H9 (cell line): ENCODE data around the gene INSM2. TPM values are rescaled to one million over a fixed set of nuclear protein-coding genes. Genes with fewer than 3 reads are reported as not detected.

Experiments used
- DNase-seq: peaks from one replicate; pipeline ENCODE4 v3.0.0-alpha.2; 2017
- H2AFZ ChIP-seq: one replicate; pipeline ENCODE4 v1.6.1; 2013; ENCODE audit warnings: mild to moderate bottlenecking, low read length, control low read depth, moderate library complexity
- H2AK5ac ChIP-seq: 2 replicates; pipeline ENCODE4 v1.6.1; 2013; ENCODE audit warnings: low read length, control low read depth, mixed read lengths; ENCODE audit not compliant: insufficient read length
- H2BK120ac ChIP-seq: one replicate; pipeline ENCODE4 v1.6.1; 2013; ENCODE audit warnings: low read depth, mild to moderate bottlenecking, low read length, control low read depth, inconsistent platforms; ENCODE audit not compliant: poor library complexity, severe bottlenecking
- H2BK12ac ChIP-seq: 2 replicates; pipeline ENCODE4 v1.6.1; 2013; ENCODE audit warnings: low read length, control low read depth, mixed read lengths, low read depth; ENCODE audit not compliant: insufficient read length
- H2BK15ac ChIP-seq: 2 replicates; pipeline ENCODE4 v1.6.1; 2013; ENCODE audit warnings: low read depth, low read length, control low read depth
- H2BK20ac ChIP-seq: one replicate; pipeline ENCODE4 v1.6.1; 2013; ENCODE audit warnings: low read depth, mild to moderate bottlenecking, low read length, control low read depth, inconsistent platforms; ENCODE audit not compliant: poor library complexity, severe bottlenecking
- H2BK5ac ChIP-seq: 2 replicates; pipeline ENCODE4 v1.6.1; 2013; ENCODE audit warnings: low read length, control low read depth, mixed read lengths; ENCODE audit not compliant: insufficient read length
- H3K14ac ChIP-seq: 2 replicates; pipeline ENCODE4 v1.6.1; 2013; ENCODE audit warnings: low read length, control low read depth; ENCODE audit not compliant: insufficient read depth
- H3K18ac ChIP-seq: 2 replicates; pipeline ENCODE4 v1.6.1; 2013; ENCODE audit warnings: low read depth, mild to moderate bottlenecking, mixed read lengths, low read length, control low read depth; ENCODE audit not compliant: insufficient read length
- H3K23ac ChIP-seq: 2 replicates; pipeline ENCODE4 v1.6.1; 2013; ENCODE audit warnings: low read length, control low read depth, mixed read lengths, low read depth; ENCODE audit not compliant: insufficient read length
- H3K23me2 ChIP-seq: 2 replicates; pipeline ENCODE4 v1.6.1; 2013; ENCODE audit warnings: low read depth, mild to moderate bottlenecking, mixed read lengths, low read length, control low read depth; ENCODE audit not compliant: insufficient read length, poor library complexity, severe bottlenecking
- H3K27ac ChIP-seq: 2 replicates; pipeline ENCODE4 v1.5.1; 2013; ENCODE audit warnings: low read length, control low read depth, mixed read lengths, low read depth; ENCODE audit not compliant: insufficient read length
- H3K27me3 ChIP-seq: 2 replicates; pipeline ENCODE4 v1.6.1; 2013; ENCODE audit warnings: low read length, control low read depth, inconsistent platforms; ENCODE audit not compliant: insufficient read depth
- H3K4ac ChIP-seq: 2 replicates; pipeline ENCODE4 v1.6.1; 2013; ENCODE audit warnings: low read depth, mild to moderate bottlenecking, control low read depth, inconsistent platforms, low read length, moderate library complexity
- H3K4me1 ChIP-seq: 2 replicates; pipeline ENCODE4 v1.6.1; 2013; ENCODE audit warnings: low read length, control low read depth, inconsistent platforms; ENCODE audit not compliant: insufficient read depth
- H3K4me2 ChIP-seq: 2 replicates; pipeline ENCODE4 v1.6.1; 2013; ENCODE audit warnings: low read length, control low read depth, mixed read lengths; ENCODE audit not compliant: insufficient read length, insufficient read depth
- H3K56ac ChIP-seq: 2 replicates; pipeline ENCODE4 v1.6.1; 2013; ENCODE audit warnings: low read depth, mild to moderate bottlenecking, mixed read lengths, low read length, control low read depth; ENCODE audit not compliant: insufficient read length
- H3K79me1 ChIP-seq: 2 replicates; pipeline ENCODE4 v1.6.1; 2013; ENCODE audit warnings: low read depth, mild to moderate bottlenecking, moderate library complexity, low read length, control low read depth, inconsistent platforms; ENCODE audit not compliant: insufficient read depth, poor library complexity, severe bottlenecking
- H3K79me2 ChIP-seq: 2 replicates; pipeline ENCODE4 v1.6.1; 2013; ENCODE audit warnings: low read length, control low read depth, inconsistent platforms; ENCODE audit not compliant: insufficient read depth
- H3K9ac ChIP-seq: 2 replicates; pipeline ENCODE4 v1.6.1; 2013; ENCODE audit warnings: low read length, control low read depth, mixed read lengths; ENCODE audit not compliant: insufficient read length; ENCODE audit errors: extremely low read depth
- H3K9me3 ChIP-seq: one replicate; pipeline ENCODE4 v1.6.1; 2013; ENCODE audit warnings: low read depth, low read length, inconsistent platforms; ENCODE audit not compliant: control insufficient read depth
- H3T11ph ChIP-seq: one replicate; pipeline ENCODE4 v1.6.1; 2013; ENCODE audit warnings: mild to moderate bottlenecking, low read length, control low read depth, inconsistent platforms
- H4K20me1 ChIP-seq: one replicate; pipeline ENCODE4 v1.6.1; 2013; ENCODE audit not compliant: control insufficient read depth, insufficient read length, insufficient read depth
- H4K5ac ChIP-seq: 2 replicates; pipeline ENCODE4 v1.6.1; 2013; ENCODE audit warnings: low read depth, mild to moderate bottlenecking, mixed read lengths, low read length, control low read depth; ENCODE audit not compliant: insufficient read length
- H4K8ac ChIP-seq: replicated peaks from 2 replicates; pipeline ENCODE4 v1.6.1; 2013; ENCODE audit warnings: low read length, control low read depth, mixed read lengths, low read depth; ENCODE audit not compliant: insufficient read length
- H4K91ac ChIP-seq: 2 replicates; pipeline ENCODE4 v1.6.1; 2013; ENCODE audit warnings: low read depth, mild to moderate bottlenecking, moderate library complexity, mixed read lengths, low read length, control low read depth; ENCODE audit not compliant: insufficient read length
- H3K27ac Mint-ChIP-seq, 3 experiments: 2 replicates in 2 of 3; 3 replicates in 1 of 3; pipeline ENCODE4 v1.8.0; 2020 to 2021; ENCODE audit warnings: mixed read lengths in 3 of 3, mild to moderate bottlenecking in 1 of 3, moderate library complexity in 1 of 3
- H3K27me3 Mint-ChIP-seq: 2 replicates; pipeline ENCODE4 v1.8.0; 2021; ENCODE audit warnings: low read depth, mild to moderate bottlenecking, moderate library complexity, mixed read lengths
- H3K36me3 Mint-ChIP-seq, 3 experiments: 2 replicates in 2 of 3; 3 replicates in 1 of 3; pipeline ENCODE4 v1.8.0; 2020 to 2021; ENCODE audit warnings: low read depth in 3 of 3, mixed read lengths in 3 of 3; ENCODE audit not compliant: insufficient read depth in 1 of 3
- H3K4me1 Mint-ChIP-seq, 2 experiments: 2 replicates each; pipeline ENCODE4 v1.8.0; 2020; ENCODE audit warnings: mixed read lengths in 2 of 2
- H3K4me3 Mint-ChIP-seq, 2 experiments: 2 replicates in 1 of 2; 3 replicates in 1 of 2; pipeline ENCODE4 v1.8.0; 2020 to 2021; ENCODE audit warnings: mild to moderate bottlenecking in 2 of 2, mixed read lengths in 2 of 2, moderate library complexity in 1 of 2
- H3K9me3 Mint-ChIP-seq, 2 experiments: 2 replicates in 1 of 2; 3 replicates in 1 of 2; pipeline ENCODE4 v1.8.0; 2020; ENCODE audit warnings: mild to moderate bottlenecking in 2 of 2, mixed read lengths in 2 of 2, moderate library complexity in 1 of 2
- WGBS: extraction: QIAGEN DNeasy Blood & Tissue Kit; methylation state at CpG from one replicate; pipeline ENCODE4 v1.1.7; 2013; ENCODE audit warnings: missing lambda C conversion rate, low lambda C conversion rate, mixed read lengths; ENCODE audit not compliant: insufficient read length; ENCODE audit errors: extremely low coverage; 5-methylcytosine and 5-hydroxymethylcytosine counted together
- total RNA-seq: library from RNA; stranded (reverse); gene quantifications from 2 replicates; pipeline ENCODE4 v1.2.1, GENCODE V29; 2021
- TF ChIP-seq, protein P1 (sequence below): fragments of 200-600 bp; sonication (generic); conservative IDR thresholded peaks from 3 replicates; pipeline ENCODE4 v1.8.0; 2021; ENCODE audit warnings: antibody characterized with exemption, mild to moderate bottlenecking

Gene INSM2
- total RNA-seq, 1 experiment from 2014 or later: not detected

DNA sequence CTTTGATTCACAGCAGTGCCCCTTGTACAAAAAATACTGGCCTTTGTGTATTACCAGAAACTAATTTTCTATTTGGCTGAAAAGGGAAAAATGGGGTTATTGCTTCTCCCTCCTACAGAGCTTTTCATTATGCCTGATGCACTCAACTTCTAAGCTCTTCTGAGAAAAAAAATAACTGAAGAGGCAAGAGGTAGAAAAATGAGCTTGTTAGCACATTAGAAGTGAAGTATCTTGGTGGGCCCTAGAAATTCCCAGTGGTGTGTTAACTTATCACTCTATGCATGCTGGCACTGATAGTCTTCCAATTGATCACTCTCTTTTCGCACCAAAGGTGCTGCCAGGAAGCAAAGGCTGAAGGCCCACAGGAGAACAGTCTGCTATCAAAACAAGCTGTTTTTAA lies 17.1 kb downstream of the INSM2 start:
- H2BK20ac ChIP-seq: no peak overlapping the region
- H3K56ac ChIP-seq: no peak overlapping the region
- H4K5ac ChIP-seq: no peak overlapping the region
- no peak overlapping the region for H3K23ac ChIP-seq
- H3K18ac ChIP-seq: no peak overlapping the region
- no CpG with 5 or more reads among the region's 1 CpG for WGBS
- no peak overlapping the region for H2BK15ac ChIP-seq
- H3K4me1 ChIP-seq: no peaks in the 10 kb centered on the region
- no peak overlapping the region for H3K14ac ChIP-seq
- no peak overlapping the region for H3K4ac ChIP-seq
- no peak for DNase-seq
- peaks cover 4 to 5% of the 10 kb centered on the region in 2 experiments; a peak in 2 of 4 replicates for H3K4me1 Mint-ChIP-seq
- H3K4me2 ChIP-seq: no peak overlapping the region
- no peak overlapping the region for H3K9ac ChIP-seq
- H3K27ac Mint-ChIP-seq: 0 out of 7 replicates have a peak overlapping the region, but pooled peaks of 1 of the 3 experiments have one; percentile 16
- no peaks in the 10 kb centered on the region for H3K9me3 Mint-ChIP-seq
- no peaks in the 10 kb centered on the region for H3K23me2 ChIP-seq
- H3K79me2 ChIP-seq: no peaks in the 10 kb centered on the region
- no peak overlapping the region for H3K4me3 Mint-ChIP-seq
- no peaks in the 10 kb centered on the region for H4K20me1 ChIP-seq
- H4K8ac ChIP-seq: no peak overlapping the region
- no peak overlapping the region for H2BK120ac ChIP-seq
- H2AFZ ChIP-seq: no peak overlapping the region
- no peak overlapping the region for H2AK5ac ChIP-seq
- H3K79me1 ChIP-seq: no peaks in the 10 kb centered on the region
- TF ChIP-seq, protein P1, sequence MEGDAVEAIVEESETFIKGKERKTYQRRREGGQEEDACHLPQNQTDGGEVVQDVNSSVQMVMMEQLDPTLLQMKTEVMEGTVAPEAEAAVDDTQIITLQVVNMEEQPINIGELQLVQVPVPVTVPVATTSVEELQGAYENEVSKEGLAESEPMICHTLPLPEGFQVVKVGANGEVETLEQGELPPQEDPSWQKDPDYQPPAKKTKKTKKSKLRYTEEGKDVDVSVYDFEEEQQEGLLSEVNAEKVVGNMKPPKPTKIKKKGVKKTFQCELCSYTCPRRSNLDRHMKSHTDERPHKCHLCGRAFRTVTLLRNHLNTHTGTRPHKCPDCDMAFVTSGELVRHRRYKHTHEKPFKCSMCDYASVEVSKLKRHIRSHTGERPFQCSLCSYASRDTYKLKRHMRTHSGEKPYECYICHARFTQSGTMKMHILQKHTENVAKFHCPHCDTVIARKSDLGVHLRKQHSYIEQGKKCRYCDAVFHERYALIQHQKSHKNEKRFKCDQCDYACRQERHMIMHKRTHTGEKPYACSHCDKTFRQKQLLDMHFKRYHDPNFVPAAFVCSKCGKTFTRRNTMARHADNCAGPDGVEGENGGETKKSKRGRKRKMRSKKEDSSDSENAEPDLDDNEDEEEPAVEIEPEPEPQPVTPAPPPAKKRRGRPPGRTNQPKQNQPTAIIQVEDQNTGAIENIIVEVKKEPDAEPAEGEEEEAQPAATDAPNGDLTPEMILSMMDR: no peak
- no peak overlapping the region for H3K27ac ChIP-seq
- no peak overlapping the region for H2BK5ac ChIP-seq
- no peak overlapping the region for H3T11ph ChIP-seq
- no peaks in the 10 kb centered on the region for H3K36me3 Mint-ChIP-seq
- no peak overlapping the region for H2BK12ac ChIP-seq
- H3K9me3 ChIP-seq: no peaks in the 10 kb centered on the region
- H3K27me3 ChIP-seq: no peaks in the 10 kb centered on the region
- no peaks in the 10 kb centered on the region for H3K27me3 Mint-ChIP-seq
- H4K91ac ChIP-seq: no peak overlapping the region
